Inflammatory macrophage treated with lipopolysaccharide for 4 hours (primary cell): ENCODE results near the gene UBR2.
"Not testable (repeated sequence)": the region's sequence is repeated elsewhere in the genome, so short reads cannot be mapped to it uniquely, and the experiment has no call there.

Source experiments
- DNase-seq: peaks from one replicate; pipeline ENCODE4 v3.0.0-alpha.2; 2020

The UBR2 gene

GRCh38 chr6:42694586-42694985, 130.8 kb downstream of the UBR2 start:
- no peak for DNase-seq

GRCh38 chr6:42696526-42697267, 132.9 kb downstream of the UBR2 start:
- DNase-seq = no peak

GRCh38 chr6:42697268-42697655, 133.4 kb downstream of the UBR2 start:
- DNase-seq = no peak

DNA sequence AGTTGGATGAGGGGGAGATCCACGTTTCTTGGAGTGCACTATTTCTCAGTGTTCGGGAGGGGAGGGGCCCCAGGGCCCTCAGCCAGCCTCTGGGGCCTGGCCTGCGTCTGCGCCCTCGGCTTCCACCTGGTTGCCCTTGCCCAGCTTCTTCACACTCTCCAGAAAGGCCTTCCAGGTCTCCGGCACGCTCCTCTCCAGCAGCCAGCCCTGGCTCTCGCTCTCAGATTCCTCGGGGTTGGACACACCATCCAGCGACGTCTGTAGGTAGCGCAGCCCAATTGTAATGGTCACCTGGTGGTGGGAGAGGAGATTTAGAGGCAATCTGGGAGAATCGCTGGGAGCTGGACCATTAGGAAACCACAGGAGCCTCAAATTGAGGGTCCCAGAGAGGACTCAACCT, 134.4 kb downstream of the UBR2 start:
- no peak for DNase-seq

GRCh38 chr6:42702200-42702599, 138.4 kb downstream of the UBR2 start:
- DNase-seq = no peak

- not testable (repeated sequence) for DNase-seq
Observed at GRCh38 chr6:42702786-42703185, 139.0 kb downstream of the UBR2 start.

DNA sequence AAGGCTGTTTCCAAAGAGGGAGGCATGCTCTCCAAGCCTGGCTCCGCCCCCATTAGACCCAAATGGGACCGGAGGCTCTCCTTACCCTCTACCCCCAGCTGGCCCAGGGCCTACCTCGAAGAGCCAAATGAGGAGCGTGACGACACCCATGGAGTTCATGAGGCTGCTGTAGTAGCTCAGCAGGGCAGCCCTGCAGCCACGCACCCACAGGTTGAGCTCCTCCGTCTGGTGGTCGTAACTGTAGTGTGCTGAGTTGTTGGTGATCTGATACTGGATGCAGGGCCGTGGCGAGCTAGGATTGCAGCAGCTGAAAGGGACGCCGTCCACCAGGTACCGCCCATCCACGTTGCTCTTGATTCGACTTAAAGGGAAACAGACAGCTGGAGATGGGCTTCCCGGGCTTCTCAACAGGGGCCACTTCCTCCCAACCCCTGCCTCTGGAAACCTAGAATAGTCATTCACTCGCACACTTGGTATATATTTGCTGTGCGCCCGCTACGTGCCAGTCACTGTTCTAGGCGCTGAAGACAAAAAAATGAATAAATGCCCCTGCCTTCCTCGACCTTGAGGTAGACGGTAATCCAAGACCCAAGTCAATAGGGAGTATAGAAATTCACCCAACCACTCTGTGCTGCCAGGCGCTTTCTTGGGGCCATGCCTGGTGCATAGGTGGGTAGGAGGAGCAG, 140.6 kb downstream of the UBR2 start:
- DNase-seq = no peak

DNA sequence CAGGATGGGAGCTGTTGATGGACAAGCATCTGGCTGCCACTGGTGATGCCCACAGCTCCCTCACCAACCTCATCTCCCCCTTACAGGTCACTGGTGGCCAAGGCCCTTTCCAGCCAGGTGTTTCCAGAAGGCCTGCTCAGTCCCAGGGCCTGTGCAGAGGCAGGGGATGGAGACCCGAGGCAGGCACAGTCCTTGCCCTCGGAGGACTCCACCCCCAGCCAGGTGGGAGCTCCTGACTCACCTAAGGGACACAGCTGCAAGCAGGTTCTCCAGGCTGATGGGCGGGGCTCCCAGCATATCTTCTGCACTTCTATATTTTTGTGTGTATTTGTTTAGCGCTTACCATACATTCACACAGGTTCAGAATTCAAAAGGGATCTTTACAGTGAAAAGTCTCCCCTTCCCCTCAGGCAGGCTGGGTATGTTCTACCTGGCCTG, 141.1 kb downstream of the UBR2 start:
- no peak for DNase-seq

- DNase-seq = no peak
Observed at GRCh38 chr6:42707595-42707994, 143.8 kb downstream of the UBR2 start.

GRCh38 chr6:42708096-42708495, 144.3 kb downstream of the UBR2 start:
- DNase-seq = no peak

- DNase-seq = no peak
Observed at GRCh38 chr6:42709871-42710270, 146.0 kb downstream of the UBR2 start.

GRCh38 chr6:42710316-42710715, 146.5 kb downstream of the UBR2 start:
- DNase-seq = no peak

- DNase-seq = no peak
Observed at GRCh38 chr6:42711930-42712329, 148.1 kb downstream of the UBR2 start.

- DNase-seq = peak; percentile 36
Observed at GRCh38 chr6:42714098-42714761, 150.4 kb downstream of the UBR2 start.

- DNase-seq = no peak
Observed at GRCh38 chr6:42715871-42716270, 152.0 kb downstream of the UBR2 start.

DNA sequence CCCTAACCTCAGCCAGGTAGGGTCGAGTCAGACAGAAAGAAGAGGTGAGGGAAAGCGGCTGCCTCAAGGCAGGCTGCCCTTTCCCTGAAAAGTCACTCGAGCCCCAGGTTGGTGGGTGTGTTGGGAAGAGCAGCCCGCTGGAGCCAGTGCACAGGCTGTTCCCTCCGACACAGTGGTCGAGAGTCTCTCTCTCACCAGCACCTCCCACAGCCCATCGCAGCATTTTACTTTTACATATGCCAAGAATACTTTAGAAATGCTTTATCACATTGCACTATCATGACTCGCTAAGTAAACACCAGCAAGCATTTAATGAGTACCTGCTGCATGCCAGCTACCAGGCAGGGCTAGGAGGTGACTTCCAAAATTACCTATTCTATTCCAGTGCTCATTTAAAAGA, 156.9 kb downstream of the UBR2 start:
- DNase-seq = no peak

- DNase-seq = no peak
Observed at GRCh38 chr6:42722497-42722896, 158.7 kb downstream of the UBR2 start, which contains the start of gene PRPH2. Gene PRPH2 (minus strand): TSS chr6:42722597. CDS start chr6:42722334, 263 bp downstream.

DNA sequence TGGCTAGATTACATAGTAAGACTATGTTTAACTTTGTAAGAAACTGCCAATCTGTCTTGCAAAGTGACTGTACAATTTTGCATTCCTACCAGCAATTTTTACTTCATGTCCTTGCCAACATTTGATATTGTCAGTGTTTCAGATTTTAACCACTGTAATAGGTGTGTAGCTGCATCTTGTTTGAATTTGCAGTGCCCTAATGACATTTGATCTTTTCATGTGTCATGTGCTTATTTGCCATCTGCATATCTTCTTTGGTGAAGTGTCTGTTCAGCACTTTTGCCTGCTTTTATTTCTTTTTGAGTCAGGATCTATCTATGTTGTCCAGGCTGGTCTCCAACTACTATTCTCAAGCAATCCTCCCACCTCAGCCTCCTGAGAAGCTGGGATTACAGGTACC, 161.0 kb downstream of the UBR2 start:
- no peak for DNase-seq

DNA sequence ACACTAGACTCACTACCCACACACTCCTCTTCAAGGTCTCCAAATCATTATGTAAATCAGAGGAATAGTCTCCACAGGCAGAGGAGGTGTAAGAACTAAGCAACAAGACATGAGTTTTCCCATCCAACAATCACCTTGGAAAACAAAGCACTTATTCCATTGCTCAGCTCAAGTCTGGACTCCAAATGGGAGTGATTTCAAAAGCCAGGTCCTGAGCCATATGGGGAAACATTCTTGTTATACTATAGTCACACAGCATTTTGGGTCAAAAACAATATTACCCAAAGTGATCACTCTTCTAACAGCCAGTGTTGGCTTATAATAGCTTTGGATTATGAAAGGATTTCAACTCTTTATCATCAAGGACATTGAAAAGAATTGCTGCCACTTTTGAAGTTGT, 162.2 kb downstream of the UBR2 start:
- no peak for DNase-seq

DNA sequence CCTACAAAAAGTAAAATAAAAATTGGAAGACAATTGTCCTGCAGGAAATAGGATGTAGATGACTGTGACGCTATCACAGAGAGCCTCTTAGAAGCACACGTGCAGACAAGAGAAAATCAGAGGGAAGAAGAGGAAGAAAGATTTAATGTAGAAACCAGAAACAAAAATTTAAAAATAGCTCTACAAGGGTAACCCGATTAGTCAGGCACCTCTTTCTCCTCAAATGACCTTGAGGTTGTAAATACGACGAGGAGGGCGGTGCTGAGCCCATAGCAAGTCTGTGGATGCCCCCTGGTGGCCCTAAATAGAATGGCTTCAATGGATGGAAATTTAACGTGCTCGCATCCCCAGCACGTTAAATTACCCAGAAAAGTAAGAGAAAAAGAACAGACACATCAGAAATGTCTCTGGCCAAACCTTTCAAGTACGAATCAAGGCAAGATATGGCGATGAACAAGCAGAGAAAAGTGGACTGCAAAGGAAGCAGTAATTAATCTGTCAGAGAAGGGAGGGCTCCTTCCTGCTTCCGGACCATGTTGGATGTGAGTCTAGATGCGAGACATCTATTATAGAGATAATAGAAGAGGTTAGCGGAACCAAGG, 162.8 kb downstream of the UBR2 start:
- peak; percentile 86 for DNase-seq

DNA sequence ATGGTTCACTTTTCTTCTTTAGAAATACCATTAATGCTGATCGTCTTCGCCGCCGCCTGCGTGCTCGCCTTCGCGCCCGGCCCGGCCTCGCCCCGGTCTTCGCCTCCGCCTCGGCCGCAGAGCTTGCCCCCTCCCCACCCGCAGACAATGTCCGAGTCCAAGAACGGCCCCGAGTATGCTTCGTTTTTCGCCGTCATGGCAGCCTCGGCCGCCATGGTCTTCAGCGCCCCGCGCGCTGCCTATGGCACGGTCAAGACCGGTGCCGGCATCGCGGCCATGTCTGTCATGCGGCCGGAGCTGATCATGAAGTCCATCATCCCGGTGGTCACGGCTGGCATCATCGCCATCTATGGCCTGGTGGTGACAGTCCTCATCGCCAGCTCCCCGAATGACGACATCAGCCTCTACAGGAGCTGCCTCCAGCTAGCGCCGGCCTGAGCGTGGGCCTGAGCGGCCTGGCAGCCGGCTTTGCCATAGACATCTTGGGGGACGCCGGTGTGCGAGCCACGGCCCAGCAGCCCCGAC, 163.3 kb downstream of the UBR2 start:
- peak; percentile 14 for DNase-seq

DNA sequence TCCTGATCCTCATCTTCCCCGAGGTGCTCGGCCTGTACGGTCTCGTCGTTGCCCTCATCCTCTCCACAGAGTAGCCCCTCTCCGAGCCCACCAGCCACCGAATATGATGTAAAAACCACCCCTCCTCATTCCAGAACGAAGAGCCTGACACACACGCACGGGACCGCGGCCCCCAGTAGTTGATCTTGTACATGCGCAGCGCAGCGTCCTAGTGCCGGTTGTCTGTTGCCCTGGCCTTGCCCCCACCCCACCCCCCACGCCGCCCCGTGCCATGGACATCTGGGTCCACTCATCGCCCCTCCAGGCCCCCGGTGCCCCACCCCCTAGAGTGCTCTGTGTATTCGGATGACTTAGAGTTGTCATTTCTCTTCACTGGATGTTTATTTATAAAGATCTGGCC, 163.8 kb downstream of the UBR2 start:
- no peak for DNase-seq

DNA sequence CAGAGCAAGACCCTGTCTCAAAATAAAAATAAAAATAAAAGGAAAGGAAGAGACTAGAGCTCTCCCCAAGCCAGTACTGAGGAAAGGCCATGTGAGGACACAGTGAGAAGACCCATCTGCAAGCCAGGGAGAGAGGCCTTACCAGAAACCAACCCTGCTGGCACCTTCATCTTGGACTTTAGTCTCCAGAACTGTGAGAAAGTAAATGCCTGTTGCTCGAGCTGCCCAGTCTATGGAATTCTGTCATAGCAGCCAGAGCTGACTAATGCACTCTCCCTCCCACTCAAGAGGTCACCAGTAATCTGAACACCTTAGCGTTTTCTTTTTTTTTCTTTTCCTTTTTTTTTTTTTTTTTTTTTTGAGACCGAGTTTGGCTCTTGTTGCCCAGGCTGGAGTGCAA, 165.9 kb downstream of the UBR2 start:
- DNase-seq = no peak
